ENCODE measurements around the gene PRKG1. TPM values are rescaled to one million over a fixed set of nuclear protein-coding genes. Genes with fewer than 3 reads are reported as not detected.

The PRKG1 gene
- total RNA-seq, 1 donor from 2014 or later: 17.9 TPM

DNA sequence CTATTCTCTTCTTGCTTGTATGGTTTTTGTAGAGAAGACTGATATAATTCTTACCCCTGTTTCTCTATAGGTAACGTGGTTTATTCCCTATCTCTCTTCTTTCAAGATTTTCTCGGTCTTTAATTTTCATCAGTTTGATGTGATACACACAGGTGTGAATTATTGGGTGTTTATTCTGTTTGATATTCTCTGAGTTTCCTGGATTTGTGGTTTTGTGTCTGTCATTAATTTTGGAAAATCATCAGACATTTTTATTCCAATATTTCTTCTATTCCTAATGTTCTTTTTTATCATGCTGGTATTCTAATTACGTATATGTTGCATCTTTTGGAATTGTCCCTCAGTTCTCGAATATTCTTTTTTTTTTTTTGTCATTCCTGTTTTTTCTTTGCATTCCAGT is 850.1 kb downstream of the PRKG1 start:
- TF ChIP-seq POLR2A (IDR thresholded peaks at IDR 0.05) (no peak), POLR2AphosphoS5 (IDR thresholded peaks at IDR 0.05; ENCODE audit: insufficient read depth in 1 of 2, low read depth in 1 of 2) (no peak)
- TF ChIP-seq, protein P1, sequence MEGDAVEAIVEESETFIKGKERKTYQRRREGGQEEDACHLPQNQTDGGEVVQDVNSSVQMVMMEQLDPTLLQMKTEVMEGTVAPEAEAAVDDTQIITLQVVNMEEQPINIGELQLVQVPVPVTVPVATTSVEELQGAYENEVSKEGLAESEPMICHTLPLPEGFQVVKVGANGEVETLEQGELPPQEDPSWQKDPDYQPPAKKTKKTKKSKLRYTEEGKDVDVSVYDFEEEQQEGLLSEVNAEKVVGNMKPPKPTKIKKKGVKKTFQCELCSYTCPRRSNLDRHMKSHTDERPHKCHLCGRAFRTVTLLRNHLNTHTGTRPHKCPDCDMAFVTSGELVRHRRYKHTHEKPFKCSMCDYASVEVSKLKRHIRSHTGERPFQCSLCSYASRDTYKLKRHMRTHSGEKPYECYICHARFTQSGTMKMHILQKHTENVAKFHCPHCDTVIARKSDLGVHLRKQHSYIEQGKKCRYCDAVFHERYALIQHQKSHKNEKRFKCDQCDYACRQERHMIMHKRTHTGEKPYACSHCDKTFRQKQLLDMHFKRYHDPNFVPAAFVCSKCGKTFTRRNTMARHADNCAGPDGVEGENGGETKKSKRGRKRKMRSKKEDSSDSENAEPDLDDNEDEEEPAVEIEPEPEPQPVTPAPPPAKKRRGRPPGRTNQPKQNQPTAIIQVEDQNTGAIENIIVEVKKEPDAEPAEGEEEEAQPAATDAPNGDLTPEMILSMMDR (IDR thresholded peaks at IDR 0.05): no peak
- H3K9me3 ChIP-seq: no peaks in the 10 kb centered on the region
- intact Hi-C loops (cut with DNase I): no loop called here

DNA sequence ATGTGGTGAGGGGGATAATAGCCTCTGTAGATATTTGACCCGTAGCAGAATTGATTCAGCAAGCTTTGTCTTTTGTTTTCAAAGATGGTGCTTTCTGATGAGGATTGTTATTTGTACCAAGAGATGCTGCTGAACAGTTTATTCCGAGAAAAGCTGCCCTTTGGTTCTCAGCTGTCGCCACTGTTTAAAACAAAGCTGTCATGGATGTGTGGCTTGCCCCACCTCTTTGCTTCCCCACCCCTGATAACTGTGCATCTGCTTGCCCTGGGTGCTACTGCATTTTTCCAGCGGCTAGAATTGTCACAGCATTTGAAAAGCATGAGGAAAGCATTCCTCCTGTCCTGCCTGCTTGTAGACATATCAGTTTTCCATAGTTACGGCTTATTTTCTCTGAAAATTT is 852.0 kb downstream of the PRKG1 start:
- TF ChIP-seq POLR2AphosphoS5 (IDR thresholded peaks at IDR 0.05; ENCODE audit: insufficient read depth in 1 of 2, low read depth in 1 of 2) (no peak), POLR2A (IDR thresholded peaks at IDR 0.05) (no peak)
- TF ChIP-seq, protein P1 (IDR thresholded peaks at IDR 0.05): no peak
- Histone ChIP-seq H3K4me1 (no peaks in the 10 kb centered on the region), H3K27me3 (no peaks in the 10 kb centered on the region), H3K9me3 (no peaks in the 10 kb centered on the region), H3K36me3 (no peaks in the 10 kb centered on the region), H3K27ac (no peak overlapping the region), H3K4me3 (no peak overlapping the region)
- no peak for DNase-seq (ENCODE audit: extremely low spot score in 2 of 2)
- intact Hi-C loops (cut with DNase I): no loop called here

More for the DNA sequence above, 850.1 kb downstream of the PRKG1 start:
- no peak overlapping the region for H3K4me3 ChIP-seq
- no peaks in the 10 kb centered on the region for H3K27me3 ChIP-seq
- H3K4me1 ChIP-seq: no peaks in the 10 kb centered on the region
- no peak overlapping the region for H3K27ac ChIP-seq
- DNase-seq (ENCODE audit: extremely low spot score in 2 of 2): no peak
- H3K36me3 ChIP-seq: no peaks in the 10 kb centered on the region

DNA sequence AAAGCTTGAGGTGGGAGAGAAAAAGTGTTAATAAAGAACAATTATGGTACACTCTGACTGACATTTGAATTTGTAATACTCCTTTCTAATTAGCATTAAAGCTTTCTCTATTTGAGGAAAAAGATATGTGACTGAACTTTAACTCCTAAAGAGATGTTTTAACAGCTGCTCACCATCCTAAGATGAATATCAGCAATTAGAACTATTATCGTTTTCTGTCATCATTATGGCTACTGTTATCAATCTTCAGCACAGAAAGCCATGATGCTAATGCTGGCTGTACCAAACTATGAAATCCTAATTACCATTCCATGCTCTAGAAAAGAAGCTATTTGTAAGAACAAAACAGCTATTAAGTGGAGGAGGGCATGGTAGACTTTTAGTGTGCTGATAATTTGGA is 853.9 kb downstream of the PRKG1 start:
- Histone ChIP-seq H3K36me3 (no peaks in the 10 kb centered on the region), H3K4me1 (no peaks in the 10 kb centered on the region), H3K27ac (no peak overlapping the region), H3K9me3 (no peaks in the 10 kb centered on the region), H3K27me3 (no peaks in the 10 kb centered on the region), H3K4me3 (no peak overlapping the region)
- TF ChIP-seq POLR2AphosphoS5 (IDR thresholded peaks at IDR 0.05; ENCODE audit: insufficient read depth in 1 of 2, low read depth in 1 of 2) (no peak), POLR2A (IDR thresholded peaks at IDR 0.05) (no peak)
- TF ChIP-seq, protein P1 (IDR thresholded peaks at IDR 0.05): no peak
- no peak for DNase-seq (ENCODE audit: extremely low spot score in 2 of 2)
- intact Hi-C loops (cut with DNase I): no loop called here

DNA sequence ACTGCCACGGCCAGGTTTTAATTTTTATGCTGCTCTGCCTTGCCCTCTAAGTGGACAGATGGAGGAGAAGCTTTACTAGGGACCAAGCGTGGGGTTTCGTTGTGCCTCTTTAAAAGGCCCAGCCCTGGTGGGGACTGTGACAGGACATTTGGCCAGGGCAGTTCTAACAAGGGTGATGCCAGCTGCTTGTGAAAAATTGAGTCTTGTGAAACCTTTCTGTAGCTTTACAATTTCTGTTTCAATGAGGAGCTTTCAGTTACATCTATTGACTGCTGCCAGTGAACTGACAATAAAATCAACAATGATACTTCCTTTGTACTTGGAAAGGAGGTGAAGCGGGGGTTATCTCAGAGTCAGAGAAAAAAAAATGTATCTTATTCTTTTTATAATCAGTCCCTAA is 858.2 kb downstream of the PRKG1 start:
- H3K4me3 ChIP-seq: no peak overlapping the region
- intact Hi-C loops (cut with DNase I): no loop called here
- H3K9me3 ChIP-seq: no peaks in the 10 kb centered on the region
- H3K36me3 ChIP-seq: no peaks in the 10 kb centered on the region
- no peak for TF ChIP-seq POLR2AphosphoS5 (IDR thresholded peaks at IDR 0.05; ENCODE audit: insufficient read depth in 1 of 2, low read depth in 1 of 2)
- no peak for TF ChIP-seq POLR2A (IDR thresholded peaks at IDR 0.05)
- TF ChIP-seq, protein P1 (IDR thresholded peaks at IDR 0.05): no peak
- DNase-seq (ENCODE audit: extremely low spot score in 2 of 2): no peak
- no peaks in the 10 kb centered on the region for H3K4me1 ChIP-seq
- no peaks in the 10 kb centered on the region for H3K27me3 ChIP-seq
- H3K27ac ChIP-seq: no peak overlapping the region

DNA sequence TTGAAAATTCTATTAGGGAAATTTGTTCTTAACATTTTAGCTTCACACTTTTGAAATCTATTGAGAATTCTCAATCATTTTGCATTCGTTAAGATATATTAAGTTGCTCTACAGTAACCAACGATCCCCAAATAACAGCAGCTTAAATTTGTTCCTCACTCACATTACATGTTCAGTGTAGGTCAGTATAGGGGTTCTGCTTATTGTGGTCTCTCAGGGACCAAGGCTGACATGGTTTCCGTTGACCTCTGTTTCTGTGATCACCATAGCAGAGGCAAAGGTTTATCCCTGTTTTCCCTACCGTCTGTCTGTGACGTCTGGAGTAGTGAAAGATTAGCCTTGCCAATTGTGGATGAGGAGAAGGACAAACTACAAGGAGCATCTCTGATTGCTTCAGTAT is 860.1 kb downstream of the PRKG1 start:
- no peak overlapping the region for H3K27ac ChIP-seq
- intact Hi-C loops (cut with DNase I): no loop called here
- no peak for DNase-seq (ENCODE audit: extremely low spot score in 2 of 2)
- H3K27me3 ChIP-seq: no peaks in the 10 kb centered on the region
- no peaks in the 10 kb centered on the region for H3K36me3 ChIP-seq
- TF ChIP-seq, protein P1 (IDR thresholded peaks at IDR 0.05): no peak
- TF ChIP-seq POLR2AphosphoS5 (IDR thresholded peaks at IDR 0.05; ENCODE audit: insufficient read depth in 1 of 2, low read depth in 1 of 2) (no peak), POLR2A (IDR thresholded peaks at IDR 0.05) (no peak)
- no peaks in the 10 kb centered on the region for H3K9me3 ChIP-seq
- H3K4me1 ChIP-seq: no peaks in the 10 kb centered on the region
- no peak overlapping the region for H3K4me3 ChIP-seq
